Measurements from ENCODE around the gene UTS2B. TPM values are rescaled to one million over a fixed set of nuclear protein-coding genes. Genes with fewer than 3 reads are reported as not detected.

UTS2B gene
- total and polyA plus RNA-seq, 10 of the 15 experiments (the other 5 are each of a cell fraction or from before 2014, with no cell fraction given) = 0.15 to 0.72 (median 0.44) TPM

GRCh38 chr3:191379446-191379845 is 49.1 kb upstream of the UTS2B start (continued):
- TF ChIP-seq ZZZ3 (IDR thresholded peaks at IDR 0.05; ENCODE audit: control insufficient read depth, insufficient read length, low read depth) = no peak
- no peak for TF ChIP-seq FOXK2 (IDR thresholded peaks at IDR 0.05)
- no peak for TF ChIP-seq LARP7 (IDR thresholded peaks at IDR 0.05)

- ChIA-PET CTCF (interaction anchor here (0.7 to 3.8 kb wide), 5 partner anchors 12 to 240 kb away, joined by 3 to 13 read pairs (median 3); no protein-coding TSS in a partner anchor), RAD21 (ENCODE audit: unreplicated experiment) (interaction anchor here (1.0 to 5.1 kb wide), 4 partner anchors 11 to 134 kb away, joined by 3 to 19 read pairs (median 10); no protein-coding TSS in a partner anchor), POLR2A (interaction anchor here (0.7 to 1.0 kb wide), 3 partner anchors 19 to 134 kb away, joined by 3 read pairs; no protein-coding TSS in a partner anchor), SMC1A (ENCODE audit: uncharacterized antibody, unreplicated experiment) (interaction anchor here (0.9 to 2.8 kb wide), 12 partner anchors 10 to 1066 kb away, joined by 3 to 12 read pairs (median 6); no protein-coding TSS in a partner anchor)
- H3K4me2 ChIP-seq (ENCODE audit: control insufficient read depth, insufficient read depth) = peak overlapping the region; percentile 22; the same call in 1 of the 2 replicates
- DNase-seq (ENCODE audit: low read depth, low spot score) = no peak
- H4K20me1 ChIP-seq (ENCODE audit: control insufficient read depth, insufficient read depth) = no peaks in the 10 kb centered on the region
- BruUV-seq (replicated peaks) = no TSS peak
- peak overlapping the region; percentile 5; the same call in 1 of the 2 replicates for H3K4me3 ChIP-seq
- no peaks in the 10 kb centered on the region for H3K27me3 ChIP-seq (replicated peaks in 1 of 2; ENCODE audit: control insufficient read depth in 2 of 2, insufficient read depth in 2 of 2, low read length in 1 of 2)
- in situ Hi-C loops (cut with MboI) (no loop called here), intact Hi-C loops (cut with micrococcal nuclease; ENCODE audit: unreplicated experiment) (loop anchor here (5.0 kb wide), 1 partner anchor 141 kb away; no protein-coding TSS in a partner anchor)
- no peaks in the 10 kb centered on the region for H3K9me3 ChIP-seq (replicated peaks; ENCODE audit: control insufficient read depth, insufficient read depth, low read length)
- peaks cover 19% of the 10 kb centered on the region for H3K4me1 ChIP-seq (ENCODE audit: control insufficient read depth, insufficient read depth, low read length)
- H3K9ac ChIP-seq (ENCODE audit: control insufficient read depth, insufficient read depth, low read length) = no peak overlapping the region
- H3K36me3 ChIP-seq (ENCODE audit: control insufficient read depth in 2 of 2, insufficient read depth in 2 of 2, low read length in 1 of 2) = peaks cover 8 to 35% of the 10 kb centered on the region in 2 experiments
- peak; percentile 69 for ATAC-seq
- no peak overlapping the region for H2AFZ ChIP-seq (ENCODE audit: control insufficient read depth, low read depth, low read length)
- H3K79me2 ChIP-seq (ENCODE audit: control insufficient read depth, insufficient read depth, low read length) = no peaks in the 10 kb centered on the region
- H3K27ac ChIP-seq (ENCODE audit: control insufficient read depth, insufficient read depth) = peak overlapping the region; percentile 18; the same call in 1 of the 2 replicates
- no peak for FAIRE-seq
- TF ChIP-seq IKZF2 (IDR thresholded peaks at IDR 0.05) (peak in 1 of 2 experiments; percentile 30; a peak in 2 of 4 replicates), MEF2A (IDR thresholded peaks at IDR 0.05; ENCODE audit: insufficient read depth, low read depth, low read length) (no peak), MTA2 (IDR thresholded peaks at IDR 0.05; ENCODE audit: low read depth) (0 out of 2 replicates have a peak, but pooled peaks have one; percentile 39), ZNF24 (IDR thresholded peaks at IDR 0.05) (peak; percentile 89), SP1 (IDR thresholded peaks at IDR 0.05; ENCODE audit: low read depth, low read length) (no peak), PML (IDR thresholded peaks at IDR 0.05; ENCODE audit: low read length) (no peak), POLR2AphosphoS2 (IDR thresholded peaks at IDR 0.05; ENCODE audit: low read depth, low read length) (no peak), ATF7 (IDR thresholded peaks at IDR 0.05; ENCODE audit: low read depth) (0 out of 2 replicates have a peak, but pooled peaks have one; percentile 44), CHD2 (IDR thresholded peaks at IDR 0.05; ENCODE audit: borderline replicate concordance, low read depth, low read length) (no peak), CREB1 (IDR thresholded peaks at IDR 0.05; ENCODE audit: low read depth) (no peak), JUNB (IDR thresholded peaks at IDR 0.05) (peak; percentile 12; the same call in 1 of the 2 replicates), ATF2 (IDR thresholded peaks at IDR 0.05; ENCODE audit: low read length) (no peak), RCOR1 (conservative IDR thresholded peaks at IDR 0.05; ENCODE audit: low read depth, low read length) (no peak), CBX3 (IDR thresholded peaks at IDR 0.05; ENCODE audit: borderline replicate concordance, low read depth) (no peak), MEF2B (IDR thresholded peaks at IDR 0.05; ENCODE audit: partially characterized antibody, poor library complexity, severe bottlenecking) (no peak), POU2F2 (IDR thresholded peaks at IDR 0.05; ENCODE audit: borderline replicate concordance, low read depth, low read length) (no peak), IRF5 (IDR thresholded peaks at IDR 0.05; ENCODE audit: borderline replicate concordance) (no peak), SRF (IDR thresholded peaks at IDR 0.05; ENCODE audit: low read depth in 2 of 2, low read length in 2 of 2) (no peak), WRNIP1 (IDR thresholded peaks at IDR 0.05; ENCODE audit: borderline replicate concordance, low read depth, low read length) (no peak), FOXM1 (IDR thresholded peaks at IDR 0.05; ENCODE audit: low read depth, low read length) (no peak)
Measured at GRCh38 chr3:191378142-191378812, 48.0 kb upstream of the UTS2B start.
